Gastrocnemius medialis (tissue), 4 donors: ENCODE data around the gene SELENOM.

Experiments
- CTCF ChIP-seq, 5 experiments: fragments of 450-650 bp in 3 of 5; fragments of 200-600 bp in 2 of 5; sonication (generic) in 2 of 5; IDR thresholded peaks in 4 of 5; conservative IDR thresholded peaks in 1 of 5; 1 replicate in 4 of 5; 2 replicates in 1 of 5; pipeline ENCODE4 v1.5.1; 2016 to 2019; ENCODE audit warnings: antibody characterized with exemption in 5 of 5, mild to moderate bottlenecking in 3 of 5, moderate library complexity in 3 of 5
- POLR2A ChIP-seq, 2 donors: fragments of 450-650 bp; IDR thresholded peaks; one replicate each; pipeline ENCODE4 v1.6.1; 2017; ENCODE audit warnings: antibody characterized with exemption in 2 of 2, mild to moderate bottlenecking in 2 of 2, moderate library complexity in 2 of 2

GRCh38 chr22:31126869-31127175, 19.5 kb upstream of the SELENOM start:
- TF ChIP-seq CTCF (IDR thresholded peaks at IDR 0.05 in 4 of 5, conservative IDR thresholded peaks at IDR 0.05 in 1 of 5): no peak
- TF ChIP-seq POLR2A (IDR thresholded peaks at IDR 0.05): no peak
